WTC11 (cell line): ENCODE measurements around the gene JMJD8. TPM values are rescaled to one million over a fixed set of nuclear protein-coding genes. Genes with fewer than 3 reads are reported as not detected.
A peak's percentile ranks its signal among the peaks of the same experiment; 100 is the strongest.

Source experiments
- ATAC-seq: fragments of 200-7000 bp; cut with Tn5 transposase; 2 replicates; pipeline ENCODE4 v1.10.0; 2021; ENCODE audit warnings: mild to moderate bottlenecking, moderate library complexity
- CTCF ChIA-PET: fragments of 300-600 bp; sonication (Branson Sonifier 250); formaldehyde crosslinking; loops from one replicate; lab custom pipeline; 2021; ENCODE audit warnings: antibody characterized with exemption; lab: Charles Lee
- POLR2A ChIA-PET: fragments of 350-600 bp; sonication (Branson Sonifier 250); formaldehyde crosslinking; loops from one replicate; lab custom pipeline; 2021; ENCODE audit warnings: antibody characterized with exemption; lab: Charles Lee
- DNase-seq: peaks from one replicate; pipeline ENCODE4 v3.0.0; 2021; ENCODE audit warnings: low spot score
- H3K27ac Mint-ChIP-seq: 2 replicates; pipeline ENCODE4 v1.8.0; 2021; ENCODE audit warnings: mixed read lengths
- H3K27me3 Mint-ChIP-seq: 2 replicates; pipeline ENCODE4 v1.8.0; 2021; ENCODE audit warnings: low read depth, mild to moderate bottlenecking, moderate library complexity, mixed read lengths
- H3K36me3 Mint-ChIP-seq: 2 replicates; pipeline ENCODE4 v1.8.0; 2021; ENCODE audit warnings: mixed read lengths
- H3K4me1 Mint-ChIP-seq: 2 replicates; pipeline ENCODE4 v1.8.0; 2022; ENCODE audit warnings: mixed read lengths
- H3K4me3 Mint-ChIP-seq: 2 replicates; pipeline ENCODE4 v1.8.0; 2021; ENCODE audit warnings: mild to moderate bottlenecking, moderate library complexity, mixed read lengths
- H3K9me3 Mint-ChIP-seq: 2 replicates; pipeline ENCODE4 v1.8.0; 2021; ENCODE audit warnings: mixed read lengths
- CBFB ChIP-seq: sonication (generic); formaldehyde crosslinking; IDR thresholded peaks from 2 replicates; pipeline ENCODE4 v1.8.1; 2022; ENCODE audit warnings: mild to moderate bottlenecking, low read depth, missing genetic modification reagents
- E2F1 ChIP-seq: sonication (generic); formaldehyde crosslinking; IDR thresholded peaks from 2 replicates; pipeline ENCODE4 v1.8.0; 2022; ENCODE audit warnings: mild to moderate bottlenecking, missing genetic modification reagents
- ESRRA ChIP-seq: sonication (generic); formaldehyde crosslinking; IDR thresholded peaks from 2 replicates; pipeline ENCODE4 v1.8.1; 2022; ENCODE audit warnings: mild to moderate bottlenecking, missing genetic modification reagents, borderline replicate concordance
- ETV6 ChIP-seq: sonication (generic); formaldehyde crosslinking; IDR thresholded peaks from 2 replicates; pipeline ENCODE4 v1.8.1; 2022; ENCODE audit warnings: mild to moderate bottlenecking, missing genetic modification reagents
- FOXP1 ChIP-seq: sonication (generic); formaldehyde crosslinking; IDR thresholded peaks from 2 replicates; pipeline ENCODE4 v1.8.0; 2022; ENCODE audit warnings: missing genetic modification reagents, mild to moderate bottlenecking, moderate library complexity, borderline replicate concordance
- GRHL2 ChIP-seq: fragments of 250-450 bp; sonication (Bioruptor Pico); IDR thresholded peaks from 2 replicates; pipeline ENCODE4 v1.8.0; 2022; ENCODE audit warnings: mild to moderate bottlenecking, moderate library complexity; ENCODE audit not compliant: insufficient replicate concordance, severe bottlenecking
- HMGA2 ChIP-seq: fragments of 250-450 bp; sonication (Bioruptor Pico); IDR thresholded peaks from 2 replicates; pipeline ENCODE4 v1.4.0; 2021; ENCODE audit warnings: mild to moderate bottlenecking, moderate library complexity
- NR1H2 ChIP-seq: sonication (generic); formaldehyde crosslinking; IDR thresholded peaks from 2 replicates; pipeline ENCODE4 v1.9.0; 2021; ENCODE audit warnings: mild to moderate bottlenecking, moderate library complexity, missing genetic modification reagents
- NR3C1 ChIP-seq: sonication (generic); formaldehyde crosslinking; conservative IDR thresholded peaks from 2 replicates; pipeline ENCODE4 v1.8.1; 2023; ENCODE audit warnings: low read depth, mild to moderate bottlenecking, missing genetic modification reagents
- OVOL2 ChIP-seq: fragments of 250-450 bp; sonication (Bioruptor Pico); IDR thresholded peaks from 2 replicates; pipeline ENCODE4 v1.9.0; 2021; ENCODE audit warnings: mild to moderate bottlenecking, borderline replicate concordance
- PRRX2 ChIP-seq: fragments of 250-450 bp; sonication (Bioruptor Pico); IDR thresholded peaks from 2 replicates; pipeline ENCODE4 v1.8.0; 2021; ENCODE audit warnings: mild to moderate bottlenecking
- RELA ChIP-seq: sonication (generic); formaldehyde crosslinking; IDR thresholded peaks from 2 replicates; pipeline ENCODE4 v1.8.1; 2022; ENCODE audit warnings: missing genetic modification reagents, mild to moderate bottlenecking, borderline replicate concordance
- RORB ChIP-seq: fragments of 250-450 bp; sonication (Bioruptor Pico); IDR thresholded peaks from 2 replicates; pipeline ENCODE4 v1.9.0; 2021; ENCODE audit warnings: mild to moderate bottlenecking
- SMAD3 ChIP-seq: sonication (generic); formaldehyde crosslinking; IDR thresholded peaks from 2 replicates; pipeline ENCODE4 v1.8.0; 2022; ENCODE audit warnings: missing genetic modification reagents, mild to moderate bottlenecking, borderline replicate concordance
- SOX15 ChIP-seq: fragments of 250-450 bp; sonication (Bioruptor Pico); IDR thresholded peaks from 2 replicates; pipeline ENCODE4 v1.9.0; 2021; ENCODE audit warnings: mild to moderate bottlenecking
- TEAD4 ChIP-seq: sonication (generic); formaldehyde crosslinking; IDR thresholded peaks from 2 replicates; pipeline ENCODE4 v1.8.0; 2022; ENCODE audit warnings: mild to moderate bottlenecking, missing genetic modification reagents
- ZNF219 ChIP-seq: sonication (generic); formaldehyde crosslinking; IDR thresholded peaks from 2 replicates; pipeline ENCODE4 v1.8.0; 2023; ENCODE audit warnings: missing genetic modification reagents, mild to moderate bottlenecking, borderline replicate concordance
- ZNF263 ChIP-seq: sonication (generic); formaldehyde crosslinking; IDR thresholded peaks from 2 replicates; pipeline ENCODE4 v1.8.1; 2022; ENCODE audit warnings: low read depth, mild to moderate bottlenecking, moderate library complexity, missing genetic modification reagents
- ZNF317 ChIP-seq: sonication (generic); formaldehyde crosslinking; IDR thresholded peaks from 2 replicates; pipeline ENCODE4 v1.8.1; 2023; ENCODE audit warnings: low read depth, mild to moderate bottlenecking, moderate library complexity, missing genetic modification reagents, borderline replicate concordance
- ZNF671 ChIP-seq: fragments of 250-450 bp; sonication (Bioruptor Pico); IDR thresholded peaks from 2 replicates; pipeline ENCODE4 v1.8.0; 2021; ENCODE audit warnings: mild to moderate bottlenecking
- total RNA-seq: library from RNA; stranded (reverse); gene quantifications from 3 replicates; pipeline ENCODE4 v1.2.3, GENCODE V29; 2021
- TF ChIP-seq, protein P1 (sequence below): fragments of 250-450 bp; sonication (Bioruptor Pico); IDR thresholded peaks from 2 replicates; pipeline ENCODE4 v1.9.0; 2021; ENCODE audit warnings: mild to moderate bottlenecking
- TF ChIP-seq, protein P2 (sequence below): sonication (generic); formaldehyde crosslinking; IDR thresholded peaks from 2 replicates; pipeline ENCODE4 v1.8.0; 2022; ENCODE audit warnings: mild to moderate bottlenecking, missing genetic modification reagents
- TF ChIP-seq, protein P3 (sequence below): sonication (generic); formaldehyde crosslinking; IDR thresholded peaks from 2 replicates; pipeline ENCODE4 v1.8.1; 2022; ENCODE audit warnings: low read depth, mild to moderate bottlenecking, moderate library complexity, missing genetic modification reagents, borderline replicate concordance
- TF ChIP-seq, protein P4 (sequence below): sonication (generic); formaldehyde crosslinking; IDR thresholded peaks from 2 replicates; pipeline ENCODE4 v1.8.1; 2023; ENCODE audit warnings: mild to moderate bottlenecking, missing genetic modification reagents, moderate library complexity
- TF ChIP-seq, protein P5 (sequence below): sonication (generic); formaldehyde crosslinking; IDR thresholded peaks from 2 replicates; pipeline ENCODE4 v1.8.1; 2022; ENCODE audit warnings: missing genetic modification reagents, borderline replicate concordance
- TF ChIP-seq, protein P6 (sequence below): sonication (generic); formaldehyde crosslinking; IDR thresholded peaks from 2 replicates; pipeline ENCODE4 v1.8.1; 2022; ENCODE audit warnings: mild to moderate bottlenecking, moderate library complexity, missing genetic modification reagents

Gene JMJD8
- total RNA-seq, 1 experiment from 2014 or later, result 61.2 TPM

GRCh38 chr16:642189-643049 lies 41.7 kb downstream of the JMJD8 start:
- ATAC-seq, result peak; percentile 7
- ChIA-PET POLR2A (no interaction called here), CTCF (interaction anchor here (0.6 to 1.9 kb wide), 5 partner anchors 18 to 439 kb away, joined by 3 to 8 read pairs (median 4); no protein-coding TSS in a partner anchor)
- H3K27me3 Mint-ChIP-seq, result no peaks in the 10 kb centered on the region
- no peaks in the 10 kb centered on the region for H3K36me3 Mint-ChIP-seq
- H3K4me1 Mint-ChIP-seq, result peaks cover 25% of the 10 kb centered on the region
- no peaks in the 10 kb centered on the region for H3K9me3 Mint-ChIP-seq
- H3K4me3 Mint-ChIP-seq, result peak overlapping the region; percentile 69
- no peak overlapping the region for H3K27ac Mint-ChIP-seq
- peak; percentile 59 for DNase-seq
- TF ChIP-seq NR3C1, result 0 out of 2 replicates have a peak, but pooled peaks have one; percentile 47
- TF ChIP-seq, protein P1, sequence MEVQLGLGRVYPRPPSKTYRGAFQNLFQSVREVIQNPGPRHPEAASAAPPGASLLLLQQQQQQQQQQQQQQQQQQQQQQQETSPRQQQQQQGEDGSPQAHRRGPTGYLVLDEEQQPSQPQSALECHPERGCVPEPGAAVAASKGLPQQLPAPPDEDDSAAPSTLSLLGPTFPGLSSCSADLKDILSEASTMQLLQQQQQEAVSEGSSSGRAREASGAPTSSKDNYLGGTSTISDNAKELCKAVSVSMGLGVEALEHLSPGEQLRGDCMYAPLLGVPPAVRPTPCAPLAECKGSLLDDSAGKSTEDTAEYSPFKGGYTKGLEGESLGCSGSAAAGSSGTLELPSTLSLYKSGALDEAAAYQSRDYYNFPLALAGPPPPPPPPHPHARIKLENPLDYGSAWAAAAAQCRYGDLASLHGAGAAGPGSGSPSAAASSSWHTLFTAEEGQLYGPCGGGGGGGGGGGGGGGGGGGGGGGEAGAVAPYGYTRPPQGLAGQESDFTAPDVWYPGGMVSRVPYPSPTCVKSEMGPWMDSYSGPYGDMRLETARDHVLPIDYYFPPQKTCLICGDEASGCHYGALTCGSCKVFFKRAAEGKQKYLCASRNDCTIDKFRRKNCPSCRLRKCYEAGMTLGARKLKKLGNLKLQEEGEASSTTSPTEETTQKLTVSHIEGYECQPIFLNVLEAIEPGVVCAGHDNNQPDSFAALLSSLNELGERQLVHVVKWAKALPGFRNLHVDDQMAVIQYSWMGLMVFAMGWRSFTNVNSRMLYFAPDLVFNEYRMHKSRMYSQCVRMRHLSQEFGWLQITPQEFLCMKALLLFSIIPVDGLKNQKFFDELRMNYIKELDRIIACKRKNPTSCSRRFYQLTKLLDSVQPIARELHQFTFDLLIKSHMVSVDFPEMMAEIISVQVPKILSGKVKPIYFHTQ (CRISPR knock-in tag), result no peak
- TF ChIP-seq NR1H2, result no peak
- TF ChIP-seq HMGA2 (CRISPR knock-in tag), result no peak
- TF ChIP-seq ZNF263 (CRISPR knock-in tag), result peak; percentile 9; the same call in 1 of the 2 replicates
- TF ChIP-seq, protein P2, sequence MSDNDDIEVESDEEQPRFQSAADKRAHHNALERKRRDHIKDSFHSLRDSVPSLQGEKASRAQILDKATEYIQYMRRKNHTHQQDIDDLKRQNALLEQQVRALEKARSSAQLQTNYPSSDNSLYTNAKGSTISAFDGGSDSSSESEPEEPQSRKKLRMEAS (CRISPR knock-in tag), result peak; percentile 36; the same call in 1 of the 2 replicates
- no peak for TF ChIP-seq SMAD3 (CRISPR knock-in tag)
- TF ChIP-seq ZNF219, result no peak
- TF ChIP-seq FOXP1, result peak; percentile 65; the same call in 1 of the 2 replicates
- TF ChIP-seq ESRRA, result peak; percentile 76; the same call in 1 of the 2 replicates
- TF ChIP-seq PRRX2 (CRISPR knock-in tag), result no peak
- no peak for TF ChIP-seq E2F1 (CRISPR knock-in tag)
- TF ChIP-seq, protein P3, sequence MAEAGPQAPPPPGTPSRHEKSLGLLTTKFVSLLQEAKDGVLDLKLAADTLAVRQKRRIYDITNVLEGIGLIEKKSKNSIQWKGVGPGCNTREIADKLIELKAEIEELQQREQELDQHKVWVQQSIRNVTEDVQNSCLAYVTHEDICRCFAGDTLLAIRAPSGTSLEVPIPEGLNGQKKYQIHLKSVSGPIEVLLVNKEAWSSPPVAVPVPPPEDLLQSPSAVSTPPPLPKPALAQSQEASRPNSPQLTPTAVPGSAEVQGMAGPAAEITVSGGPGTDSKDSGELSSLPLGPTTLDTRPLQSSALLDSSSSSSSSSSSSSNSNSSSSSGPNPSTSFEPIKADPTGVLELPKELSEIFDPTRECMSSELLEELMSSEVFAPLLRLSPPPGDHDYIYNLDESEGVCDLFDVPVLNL, result no peak
- no peak for TF ChIP-seq GRHL2
- TF ChIP-seq, protein P4, sequence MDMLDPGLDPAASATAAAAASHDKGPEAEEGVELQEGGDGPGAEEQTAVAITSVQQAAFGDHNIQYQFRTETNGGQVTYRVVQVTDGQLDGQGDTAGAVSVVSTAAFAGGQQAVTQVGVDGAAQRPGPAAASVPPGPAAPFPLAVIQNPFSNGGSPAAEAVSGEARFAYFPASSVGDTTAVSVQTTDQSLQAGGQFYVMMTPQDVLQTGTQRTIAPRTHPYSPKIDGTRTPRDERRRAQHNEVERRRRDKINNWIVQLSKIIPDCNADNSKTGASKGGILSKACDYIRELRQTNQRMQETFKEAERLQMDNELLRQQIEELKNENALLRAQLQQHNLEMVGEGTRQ, result peak; percentile 76
- no peak for TF ChIP-seq CBFB (CRISPR knock-in tag)
- no peak for TF ChIP-seq OVOL2 (CRISPR knock-in tag)
- TF ChIP-seq RORB (CRISPR knock-in tag), result no peak
- TF ChIP-seq, protein P5, sequence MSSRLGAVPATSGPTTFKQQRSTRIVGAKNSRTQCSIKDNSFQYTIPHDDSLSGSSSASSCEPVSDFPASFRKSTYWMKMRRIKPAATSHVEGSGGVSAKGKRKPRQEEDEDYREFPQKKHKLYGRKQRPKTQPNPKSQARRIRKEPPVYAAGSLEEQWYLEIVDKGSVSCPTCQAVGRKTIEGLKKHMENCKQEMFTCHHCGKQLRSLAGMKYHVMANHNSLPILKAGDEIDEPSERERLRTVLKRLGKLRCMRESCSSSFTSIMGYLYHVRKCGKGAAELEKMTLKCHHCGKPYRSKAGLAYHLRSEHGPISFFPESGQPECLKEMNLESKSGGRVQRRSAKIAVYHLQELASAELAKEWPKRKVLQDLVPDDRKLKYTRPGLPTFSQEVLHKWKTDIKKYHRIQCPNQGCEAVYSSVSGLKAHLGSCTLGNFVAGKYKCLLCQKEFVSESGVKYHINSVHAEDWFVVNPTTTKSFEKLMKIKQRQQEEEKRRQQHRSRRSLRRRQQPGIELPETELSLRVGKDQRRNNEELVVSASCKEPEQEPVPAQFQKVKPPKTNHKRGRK (CRISPR knock-in tag), result no peak
- TF ChIP-seq ETV6 (CRISPR knock-in tag), result 0 out of 2 replicates have a peak, but pooled peaks have one; percentile 7
- no peak for TF ChIP-seq SOX15
- TF ChIP-seq ZNF671 (CRISPR knock-in tag), result no peak
- TF ChIP-seq RELA (CRISPR knock-in tag), result no peak
- TF ChIP-seq TEAD4 (CRISPR knock-in tag), result no peak
- TF ChIP-seq ZNF317, result 0 out of 2 replicates have a peak, but pooled peaks have one; percentile 12
- TF ChIP-seq, protein P6, sequence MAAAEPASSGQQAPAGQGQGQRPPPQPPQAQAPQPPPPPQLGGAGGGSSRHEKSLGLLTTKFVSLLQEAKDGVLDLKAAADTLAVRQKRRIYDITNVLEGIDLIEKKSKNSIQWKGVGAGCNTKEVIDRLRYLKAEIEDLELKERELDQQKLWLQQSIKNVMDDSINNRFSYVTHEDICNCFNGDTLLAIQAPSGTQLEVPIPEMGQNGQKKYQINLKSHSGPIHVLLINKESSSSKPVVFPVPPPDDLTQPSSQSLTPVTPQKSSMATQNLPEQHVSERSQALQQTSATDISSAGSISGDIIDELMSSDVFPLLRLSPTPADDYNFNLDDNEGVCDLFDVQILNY (CRISPR knock-in tag), result 0 out of 2 replicates have a peak, but pooled peaks have one; percentile 19
